HFF-Myc (cell line): ENCODE measurements around the gene SERPINI1.

Experiments
- DNase-seq: peaks from one replicate; pipeline ENCODE4 v3.0.0-alpha.2; 2011; ENCODE audit warnings: low read depth; ENCODE audit errors: extremely low read depth
- H3K4me3 ChIP-seq: replicated peaks from 2 replicates; pipeline ENCODE4 v1.5.1; 2011; ENCODE audit warnings: low read depth, mild to moderate bottlenecking, control low read depth, low read length
- CTCF ChIP-seq: IDR thresholded peaks from 2 replicates; pipeline ENCODE4 v1.5.1; 2012; ENCODE audit warnings: mild to moderate bottlenecking, low read depth, low read length, control low read depth; ENCODE audit errors: missing control alignments

The SERPINI1 gene

GRCh38 chr3:167870759-167871158, 135.2 kb downstream of the SERPINI1 start:
- no peak for DNase-seq
- H3K4me3 ChIP-seq: no peak overlapping the region
- TF ChIP-seq CTCF: no peak

- no peak overlapping the region for H3K4me3 ChIP-seq
- DNase-seq: no peak
- TF ChIP-seq CTCF: no peak
These were observed 136.5 kb downstream of the SERPINI1 start for GRCh38 chr3:167872032-167872431.

- no peak for TF ChIP-seq CTCF
- DNase-seq: no peak
- H3K4me3 ChIP-seq: no peak overlapping the region
These were observed 137.4 kb downstream of the SERPINI1 start for GRCh38 chr3:167872941-167873340.

- no peak for TF ChIP-seq CTCF
These were observed 139.3 kb downstream of the SERPINI1 start for GRCh38 chr3:167874671-167875372.

More at GRCh38 chr3:167874671-167875372, 139.3 kb downstream of the SERPINI1 start:
- H3K4me3 ChIP-seq: no peak overlapping the region
- no peak for DNase-seq
